OCI-LY3 (cell line): Measurements from ENCODE around the gene HYAL2.

Experiments
- EZH2phosphoT487 ChIP-seq: fragments of 200-600 bp; shearing (Covaris generic); IDR thresholded peaks from 2 replicates; pipeline ENCODE4 v1.6.1; 2018; ENCODE audit warnings: antibody characterized with exemption, mixed run types, low read depth
- TF ChIP-seq, protein P1 (sequence below): fragments of 200-600, 300-600 bp; sonication (generic); IDR thresholded peaks from 2 replicates; pipeline ENCODE4 v1.5.1; 2014; ENCODE audit warnings: antibody characterized with exemption, low read length, low read depth

DNA sequence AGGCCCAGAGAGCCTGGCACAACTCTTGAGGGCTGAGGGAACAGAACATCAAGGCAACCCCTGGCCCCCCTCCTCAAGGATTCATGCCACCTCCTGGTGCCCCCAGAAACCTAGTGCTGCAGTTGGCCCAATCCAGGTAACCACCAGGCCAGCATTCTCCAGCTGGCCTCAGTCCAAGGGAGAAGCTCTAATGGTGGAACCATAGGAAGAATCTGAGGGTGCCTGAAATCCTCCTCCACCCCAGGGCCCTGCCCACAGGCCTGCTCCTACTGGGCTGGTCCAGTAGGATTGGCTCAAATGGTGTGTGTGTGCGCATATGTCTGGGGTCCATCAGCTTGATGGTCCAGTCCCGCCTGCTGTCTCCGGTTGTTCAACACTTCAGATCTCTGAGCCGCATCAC, 7.7 kb downstream of the HYAL2 start:
- TF ChIP-seq, protein P1, sequence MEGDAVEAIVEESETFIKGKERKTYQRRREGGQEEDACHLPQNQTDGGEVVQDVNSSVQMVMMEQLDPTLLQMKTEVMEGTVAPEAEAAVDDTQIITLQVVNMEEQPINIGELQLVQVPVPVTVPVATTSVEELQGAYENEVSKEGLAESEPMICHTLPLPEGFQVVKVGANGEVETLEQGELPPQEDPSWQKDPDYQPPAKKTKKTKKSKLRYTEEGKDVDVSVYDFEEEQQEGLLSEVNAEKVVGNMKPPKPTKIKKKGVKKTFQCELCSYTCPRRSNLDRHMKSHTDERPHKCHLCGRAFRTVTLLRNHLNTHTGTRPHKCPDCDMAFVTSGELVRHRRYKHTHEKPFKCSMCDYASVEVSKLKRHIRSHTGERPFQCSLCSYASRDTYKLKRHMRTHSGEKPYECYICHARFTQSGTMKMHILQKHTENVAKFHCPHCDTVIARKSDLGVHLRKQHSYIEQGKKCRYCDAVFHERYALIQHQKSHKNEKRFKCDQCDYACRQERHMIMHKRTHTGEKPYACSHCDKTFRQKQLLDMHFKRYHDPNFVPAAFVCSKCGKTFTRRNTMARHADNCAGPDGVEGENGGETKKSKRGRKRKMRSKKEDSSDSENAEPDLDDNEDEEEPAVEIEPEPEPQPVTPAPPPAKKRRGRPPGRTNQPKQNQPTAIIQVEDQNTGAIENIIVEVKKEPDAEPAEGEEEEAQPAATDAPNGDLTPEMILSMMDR, result no peak
- TF ChIP-seq EZH2phosphoT487, result no peak
